GM10248 (cell line): ENCODE data around the gene ZBTB25.

Source experiments
- CTCF ChIA-PET: fragments of 300-600 bp; sonication (Branson Sonifier 250); formaldehyde crosslinking; extraction: SDS; loops from one replicate; lab custom pipeline; 2021; ENCODE audit warnings: antibody characterized with exemption; lab: Yijun Ruan, JAX
- POLR2A ChIA-PET: fragments of 350-650 bp; sonication (Branson Sonifier 250); formaldehyde crosslinking; extraction: SDS; loops from one replicate; lab custom pipeline; 2020; ENCODE audit warnings: antibody characterized with exemption; lab: Yijun Ruan, JAX
- DNase-seq: peaks from one replicate; pipeline ENCODE4 v3.0.0; 2012; ENCODE audit errors: extremely low spot score
- CTCF ChIP-seq: IDR thresholded peaks from 2 replicates; pipeline ENCODE4 v1.5.1; 2012; ENCODE audit warnings: mild to moderate bottlenecking, low read depth; ENCODE audit errors: extremely low read depth, missing control alignments, control extremely low read depth

Gene ZBTB25

DNA sequence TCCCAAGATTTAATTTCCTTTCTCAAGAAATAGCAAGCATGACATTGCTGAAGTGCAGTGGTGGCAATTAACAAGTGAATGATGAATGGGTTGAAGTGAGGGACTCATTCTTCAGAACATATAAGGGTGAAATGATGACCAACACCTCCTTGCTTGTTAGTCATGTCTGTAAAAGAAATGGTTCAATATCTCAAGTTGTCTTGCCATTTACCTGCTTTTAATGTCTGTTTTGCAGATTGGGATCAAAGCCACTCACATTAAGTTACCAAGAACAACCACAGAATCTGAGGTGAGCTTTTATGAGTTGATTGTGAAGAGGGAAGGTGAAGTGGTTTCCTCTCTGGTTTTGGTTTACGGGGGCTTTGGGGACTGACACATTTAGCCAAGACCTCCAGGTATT is 91.4 kb downstream of the ZBTB25 start:
- POLR2A ChIA-PET: no interaction called here
- no peak for DNase-seq
- TF ChIP-seq CTCF: no peak
- CTCF ChIA-PET: interaction anchor here (1.6 to 16.2 kb wide), 2 partner anchors 10 to 21 kb away, joined by 3 to 205 read pairs; no protein-coding TSS in a partner anchor

- no peak for DNase-seq
- no peak for TF ChIP-seq CTCF
- CTCF ChIA-PET: interaction anchor here (16.2 kb wide), 1 partner anchor 22 kb away, joined by 205 read pairs; no protein-coding TSS in a partner anchor
- POLR2A ChIA-PET: no interaction called here
These were observed 92.6 kb downstream of the ZBTB25 start for GRCh38 chr14:64411001-64411400.

GRCh38 chr14:64410084-64410774 is 93.4 kb downstream of the ZBTB25 start:
- no peak for TF ChIP-seq CTCF
- ChIA-PET POLR2A (no interaction called here), CTCF (interaction anchor here (16.2 kb wide), 1 partner anchor 23 kb away, joined by 205 read pairs; no protein-coding TSS in a partner anchor)
- DNase-seq: no peak

DNA sequence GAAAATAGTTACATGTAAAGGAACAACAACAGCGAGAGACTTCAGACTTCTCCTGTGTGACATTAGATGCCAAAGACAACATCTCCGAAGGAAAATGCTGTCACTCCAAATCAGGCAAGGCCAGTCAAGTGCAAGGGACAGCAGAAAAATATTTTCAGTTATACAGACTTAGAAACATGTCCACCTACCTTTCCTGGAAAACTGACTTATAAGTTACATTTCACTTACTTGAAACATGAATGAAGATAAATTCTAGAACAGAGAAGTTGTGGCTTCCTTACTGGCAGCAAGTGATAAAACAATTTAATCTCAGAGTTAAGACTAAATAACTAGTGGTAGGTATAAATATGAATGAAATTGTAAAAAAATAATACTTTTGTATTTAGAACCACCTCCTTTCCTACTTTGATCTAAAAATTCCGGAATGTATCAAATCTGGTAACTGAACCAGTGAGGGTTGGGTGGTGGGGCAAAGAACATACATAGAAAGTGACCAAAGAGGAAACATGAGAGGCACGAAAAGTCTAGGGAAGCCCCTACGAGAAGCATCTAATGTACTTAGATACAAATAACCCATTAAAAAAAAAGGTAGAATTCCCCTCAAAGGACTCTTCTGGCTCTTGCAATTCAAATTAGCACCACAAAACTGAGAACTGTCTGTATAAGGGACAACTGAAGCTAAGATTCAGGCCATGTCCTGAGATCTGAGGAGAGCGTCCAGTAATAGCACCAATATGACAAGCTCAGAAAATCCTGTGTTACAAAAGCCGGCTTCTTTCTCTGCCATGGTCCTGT is 94.3 kb downstream of the ZBTB25 start:
- no peak for TF ChIP-seq CTCF
- CTCF ChIA-PET: no interaction called here
- peak; percentile 50 for DNase-seq
- POLR2A ChIA-PET: no interaction called here

DNA sequence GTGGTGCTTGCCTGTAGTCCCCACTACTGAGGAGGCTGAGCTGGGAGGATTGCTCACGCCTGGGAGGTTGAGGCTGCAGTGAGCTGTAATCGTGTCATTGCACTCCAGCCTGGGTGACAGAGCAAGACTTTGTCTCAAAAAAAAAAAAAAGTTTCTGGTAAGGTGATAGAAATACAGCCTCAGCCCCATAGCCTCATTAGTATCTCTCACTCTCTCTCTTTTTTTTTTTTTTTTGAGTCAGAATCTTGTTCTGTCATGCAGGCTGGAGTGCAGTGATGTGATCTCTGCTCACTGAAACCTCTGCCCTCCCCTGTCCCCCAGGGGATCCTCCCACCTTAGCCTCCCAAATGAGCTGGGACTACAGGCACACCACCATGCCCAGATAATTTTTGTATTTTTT is 96.3 kb downstream of the ZBTB25 start:
- TF ChIP-seq CTCF: no peak
- ChIA-PET CTCF (interaction anchor here (1.4 to 7.4 kb wide), 2 partner anchors 17 to 23 kb away, joined by 3 to 48 read pairs; partner anchors contain the start of gene MTHFD1), POLR2A (no interaction called here)
- no peak for DNase-seq

GRCh38 chr14:64405295-64405694 is 98.3 kb downstream of the ZBTB25 start:
- TF ChIP-seq CTCF: no peak
- CTCF ChIA-PET: interaction anchor here (0.9 to 7.4 kb wide), 5 partner anchors 9 to 86 kb away, joined by 3 to 48 read pairs (median 4); partner anchors contain the start of gene MTHFD1

More at GRCh38 chr14:64405295-64405694, 98.3 kb downstream of the ZBTB25 start:
- no peak for DNase-seq
- POLR2A ChIA-PET: no interaction called here
